IPS-18c (cell line): Measurements from ENCODE around the gene TMX1.

ENCODE experiments used
- H3K4me3 ChIP-seq: 2 replicates; pipeline ENCODE4 v1.7.0; 2013; ENCODE audit warnings: low read depth, mild to moderate bottlenecking, low read length, moderate library complexity; ENCODE audit not compliant: insufficient read depth
- H3K9me3 ChIP-seq: one replicate; pipeline ENCODE4 v1.6.1; 2013; ENCODE audit warnings: mild to moderate bottlenecking, low read length, moderate library complexity; ENCODE audit not compliant: control insufficient read depth, insufficient read depth

The TMX1 gene

DNA sequence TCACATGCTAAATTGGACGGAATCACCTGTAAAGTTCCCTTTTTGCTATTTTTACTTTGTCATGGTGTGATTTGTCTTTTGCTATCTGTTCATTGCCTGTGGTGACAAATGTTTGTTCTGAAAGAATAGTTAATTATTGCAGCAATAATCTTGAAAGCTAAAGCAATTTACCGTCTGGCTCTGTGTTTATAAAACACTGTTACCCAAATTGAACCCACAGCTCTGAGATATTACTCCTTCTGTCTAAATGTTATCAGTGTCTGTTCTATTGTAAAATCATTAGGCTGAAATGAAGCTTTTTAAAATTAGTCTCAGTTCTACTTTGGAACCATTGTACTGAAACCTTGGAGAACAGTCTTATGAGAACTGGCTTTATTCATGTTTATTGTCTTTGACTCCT, 42.5 kb downstream of the TMX1 start:
- H3K9me3 ChIP-seq: no peaks in the 10 kb centered on the region
- H3K4me3 ChIP-seq: no peak overlapping the region

DNA sequence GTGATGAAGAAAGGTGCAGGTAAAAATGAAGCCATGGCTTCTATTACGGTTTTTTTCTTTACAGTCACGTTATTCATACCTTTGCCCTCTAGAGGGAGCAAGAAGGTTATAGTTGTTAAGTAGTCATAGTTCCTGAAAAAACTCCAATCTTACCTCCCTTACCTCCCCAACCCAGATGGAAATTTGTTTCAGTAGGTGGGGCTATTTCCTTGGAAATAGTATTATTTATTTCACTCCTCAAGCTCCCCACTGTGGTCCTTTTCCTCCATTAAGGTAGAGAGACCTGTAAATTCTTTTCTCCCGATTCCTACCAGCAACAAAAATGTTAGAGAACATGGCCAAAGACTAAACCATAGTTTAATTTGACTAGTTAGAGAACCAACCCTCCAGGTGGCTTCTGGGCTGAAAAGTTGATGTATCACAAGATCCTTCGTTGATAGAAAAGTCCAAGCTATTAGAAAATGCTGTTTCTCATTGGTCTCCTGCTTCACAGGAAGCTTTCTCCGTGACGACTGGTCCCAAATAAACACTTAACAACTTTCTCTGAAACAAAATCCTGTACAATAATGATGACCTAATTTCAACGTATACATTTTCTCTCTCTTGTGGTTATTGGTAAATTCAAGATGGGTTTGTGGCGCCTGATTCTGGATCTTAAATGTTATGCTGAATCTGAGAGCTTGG, 43.5 kb downstream of the TMX1 start:
- no peaks in the 10 kb centered on the region for H3K9me3 ChIP-seq
- no peak overlapping the region for H3K4me3 ChIP-seq

DNA sequence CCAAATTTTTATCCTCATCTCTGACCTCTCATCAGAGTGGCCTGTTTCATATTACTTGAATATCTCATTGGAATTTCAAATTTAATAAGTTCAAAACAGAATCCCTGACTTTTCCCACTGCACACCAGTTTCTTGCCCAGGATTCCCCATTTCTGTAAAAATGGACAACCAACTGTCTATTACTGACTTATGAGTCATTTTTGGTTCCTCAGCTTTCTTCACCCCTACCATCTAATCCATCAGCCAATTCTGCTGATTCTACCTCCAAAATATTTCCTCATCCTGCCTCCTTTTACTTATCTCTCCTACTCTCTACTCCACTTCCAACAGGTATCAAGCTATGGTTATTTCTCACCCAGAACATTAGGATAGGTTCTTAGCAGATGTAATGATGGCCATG, 44.2 kb downstream of the TMX1 start:
- H3K9me3 ChIP-seq: no peaks in the 10 kb centered on the region

DNA sequence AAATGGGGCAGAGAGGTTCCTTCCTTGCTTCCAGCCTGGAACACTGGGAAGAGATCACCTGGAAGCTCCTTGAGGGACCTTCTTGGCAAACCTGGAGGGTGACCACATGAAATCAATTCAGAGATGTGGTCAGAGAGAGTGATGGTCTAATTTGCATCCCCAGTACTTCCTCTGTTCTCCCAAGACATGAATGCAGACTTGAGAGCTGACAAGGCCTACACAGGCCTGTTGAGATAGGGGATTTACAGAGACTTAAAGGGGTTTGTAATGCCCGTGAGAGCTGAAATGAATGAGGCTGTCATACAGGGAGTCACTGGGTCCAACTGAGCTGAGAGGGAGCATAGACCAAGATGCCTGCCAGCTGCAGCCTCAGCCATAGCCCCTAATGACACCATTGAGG, 45.1 kb downstream of the TMX1 start:
- no peak overlapping the region for H3K4me3 ChIP-seq

More for the DNA sequence above, 44.2 kb downstream of the TMX1 start:
- no peak overlapping the region for H3K4me3 ChIP-seq

DNA sequence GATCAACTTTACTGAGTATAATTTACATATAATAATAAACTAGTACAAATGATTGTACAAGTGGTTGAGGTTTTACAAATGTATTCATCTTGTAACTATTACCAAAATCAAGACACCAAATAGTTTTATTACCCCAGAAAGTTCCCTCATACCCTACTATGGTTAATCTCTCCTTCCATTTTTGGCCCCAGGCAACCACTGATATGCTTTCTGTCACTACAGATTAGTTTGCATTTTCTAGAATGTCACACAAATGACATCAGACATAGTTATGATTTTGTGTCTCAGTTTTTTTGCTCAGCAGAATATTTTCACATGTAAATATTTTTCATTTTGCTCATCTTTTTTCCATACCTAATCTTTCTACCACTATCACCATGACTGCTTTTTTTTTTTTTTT, 49.1 kb downstream of the TMX1 start:
- H3K4me3 ChIP-seq: no peak overlapping the region
- H3K9me3 ChIP-seq: no peaks in the 10 kb centered on the region

More for the DNA sequence above, 45.1 kb downstream of the TMX1 start:
- no peaks in the 10 kb centered on the region for H3K9me3 ChIP-seq

DNA sequence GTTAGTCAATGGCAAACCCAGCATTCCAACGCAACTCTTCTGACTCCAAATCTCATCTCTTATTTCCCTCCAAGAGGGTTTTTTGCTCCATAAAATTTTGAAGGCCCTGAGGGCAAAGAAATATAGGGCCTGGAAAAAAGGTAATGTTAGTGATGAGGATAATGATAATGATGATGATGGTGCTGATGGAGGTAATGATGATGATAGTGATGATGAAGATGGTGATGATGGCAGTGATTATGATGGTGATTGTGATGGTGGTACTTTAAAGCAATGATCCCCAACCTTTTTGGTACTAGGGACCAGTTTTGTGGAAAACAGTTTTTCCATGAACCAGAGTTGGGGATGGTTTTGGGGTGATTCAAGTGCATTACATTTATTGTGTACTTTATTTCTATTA, 50.1 kb downstream of the TMX1 start:
- Histone ChIP-seq H3K9me3 (no peaks in the 10 kb centered on the region), H3K4me3 (no peak overlapping the region)

DNA sequence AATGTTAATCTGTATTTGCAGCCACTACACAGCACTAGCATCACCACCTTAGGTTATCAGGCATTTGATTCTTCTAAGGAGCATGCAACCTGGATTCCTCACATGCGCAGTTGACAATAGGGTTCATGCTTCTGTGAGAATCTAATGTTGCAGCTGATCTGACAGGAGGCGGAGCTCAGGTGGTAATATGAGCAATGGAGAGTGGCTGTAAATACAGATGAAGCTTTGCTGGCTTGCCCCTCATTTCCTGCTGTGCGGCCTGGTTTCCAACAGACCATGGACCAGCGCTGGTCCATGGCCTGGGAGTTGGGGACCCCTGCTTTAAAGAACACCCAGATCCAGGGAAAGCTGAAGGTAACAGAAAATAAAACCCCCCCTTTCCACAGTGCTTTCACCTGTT, 51.0 kb downstream of the TMX1 start:
- Histone ChIP-seq H3K4me3 (no peak overlapping the region), H3K9me3 (no peaks in the 10 kb centered on the region)

DNA sequence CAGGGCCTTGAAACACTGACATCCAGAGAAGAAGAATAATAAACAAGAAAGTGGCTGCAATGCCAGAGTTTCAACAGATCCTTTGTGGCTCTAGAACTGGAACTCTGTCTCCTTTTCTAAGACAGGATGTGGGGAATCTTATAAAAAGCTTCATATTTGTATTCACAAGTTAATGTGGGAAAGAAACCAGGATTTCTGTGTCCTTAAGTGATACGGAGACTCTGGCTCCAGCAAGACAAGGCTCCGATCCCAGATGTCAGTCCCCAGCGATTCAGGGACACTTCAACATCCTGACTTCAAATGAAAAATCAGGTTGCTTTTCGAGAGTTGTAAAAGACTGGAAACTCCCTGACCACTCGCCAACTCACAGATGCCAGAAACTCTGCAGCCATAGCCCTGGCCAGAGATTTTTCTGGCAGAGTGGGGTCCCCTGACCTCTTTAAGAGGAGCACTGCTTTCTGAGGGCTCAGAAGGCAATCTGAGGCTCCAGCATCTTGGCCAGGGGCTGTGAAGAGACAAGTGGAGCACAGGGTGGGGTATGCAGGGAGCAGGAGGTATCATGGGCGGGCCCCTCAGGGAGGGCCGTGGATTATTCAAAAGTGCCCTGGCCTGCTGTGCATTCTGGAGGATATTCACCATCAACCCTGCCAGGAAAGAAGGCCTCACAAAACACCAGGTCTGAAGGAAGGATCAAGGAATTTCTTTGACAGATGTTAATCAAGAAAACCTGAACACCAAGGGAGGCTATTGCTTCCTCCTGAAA, 53.3 kb downstream of the TMX1 start:
- H3K4me3 ChIP-seq: no peak overlapping the region

DNA sequence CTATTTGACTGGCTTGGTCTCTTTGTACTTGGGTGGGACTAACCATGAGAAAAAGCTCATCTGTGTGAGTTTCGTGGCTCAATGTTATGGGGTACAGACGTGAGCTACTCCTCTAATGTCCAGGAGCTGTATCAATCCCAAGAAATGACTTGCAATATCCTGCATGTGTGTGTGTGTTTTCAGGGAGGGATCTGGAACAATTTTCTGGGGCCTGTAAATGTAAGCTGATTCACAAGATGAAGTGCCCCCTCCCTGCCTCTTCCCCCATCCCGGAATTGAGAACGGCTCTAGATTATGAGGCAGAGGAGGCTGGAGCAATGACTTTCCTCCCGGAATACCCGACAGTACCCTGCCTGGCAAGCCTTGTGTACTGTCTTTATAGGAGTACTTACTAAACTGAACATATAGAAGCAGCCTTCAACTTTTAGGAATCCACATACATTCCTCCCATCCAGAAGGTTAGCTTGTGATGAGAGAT, 53.9 kb downstream of the TMX1 start:
- Histone ChIP-seq H3K9me3 (no peaks in the 10 kb centered on the region), H3K4me3 (no peak overlapping the region)

More for the DNA sequence above, 53.3 kb downstream of the TMX1 start:
- no peaks in the 10 kb centered on the region for H3K9me3 ChIP-seq

DNA sequence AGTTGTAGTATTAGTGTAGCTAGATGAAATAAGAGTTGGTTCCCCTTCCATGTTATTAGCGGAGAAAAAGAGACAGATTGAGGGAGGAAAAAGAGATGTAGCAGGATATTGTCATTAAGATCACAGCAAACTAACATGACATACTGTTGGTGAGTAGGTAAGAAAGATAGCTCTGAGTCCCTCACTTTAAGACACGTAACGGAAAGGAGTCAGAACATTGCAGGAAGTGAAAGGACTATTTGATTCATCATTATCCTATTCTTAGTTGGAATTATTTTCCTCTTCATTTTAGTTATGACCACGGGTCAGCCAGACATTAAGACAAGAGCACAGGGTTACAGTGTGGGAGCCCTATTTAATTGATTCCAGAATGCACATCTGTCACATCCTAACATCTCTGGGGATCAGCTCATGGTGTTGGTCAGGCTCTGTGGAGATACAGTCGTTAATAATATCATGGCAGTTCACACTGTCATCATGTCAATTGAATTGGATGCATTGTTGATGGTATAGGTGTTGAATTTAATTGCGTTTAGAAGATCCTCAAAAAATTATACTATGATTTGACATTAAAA, 55.0 kb downstream of the TMX1 start:
- Histone ChIP-seq H3K9me3 (no peaks in the 10 kb centered on the region), H3K4me3 (no peak overlapping the region)

DNA sequence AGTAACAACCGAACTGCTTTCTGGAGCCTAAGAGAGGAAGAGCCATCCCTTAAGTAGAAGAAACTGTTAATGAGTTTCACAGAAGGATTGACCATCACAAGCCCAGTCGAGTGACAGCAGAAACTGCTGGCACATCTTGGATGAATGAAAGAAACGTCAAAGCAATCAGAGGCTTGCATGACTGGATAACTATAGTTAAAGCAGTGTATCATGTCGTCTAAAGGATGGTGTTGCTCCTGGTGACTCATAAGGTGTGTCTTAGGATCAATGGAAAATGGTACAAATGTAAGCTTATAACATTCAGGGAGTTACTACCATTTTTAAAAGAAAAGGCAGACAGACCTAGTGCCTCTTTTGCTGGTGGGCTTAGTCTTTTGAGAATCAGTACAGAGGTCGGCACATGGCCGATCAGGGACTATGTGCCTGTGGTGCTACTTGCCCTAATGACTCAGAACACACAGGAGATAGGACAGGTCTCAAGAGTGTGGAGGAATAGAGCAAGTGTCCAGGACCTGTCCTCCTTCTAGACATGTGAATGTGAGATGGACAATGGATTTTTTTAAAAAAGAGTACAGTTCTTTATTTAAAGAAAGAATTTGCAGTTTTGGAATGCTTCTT, 55.7 kb downstream of the TMX1 start:
- Histone ChIP-seq H3K9me3 (no peaks in the 10 kb centered on the region), H3K4me3 (no peak overlapping the region)

DNA sequence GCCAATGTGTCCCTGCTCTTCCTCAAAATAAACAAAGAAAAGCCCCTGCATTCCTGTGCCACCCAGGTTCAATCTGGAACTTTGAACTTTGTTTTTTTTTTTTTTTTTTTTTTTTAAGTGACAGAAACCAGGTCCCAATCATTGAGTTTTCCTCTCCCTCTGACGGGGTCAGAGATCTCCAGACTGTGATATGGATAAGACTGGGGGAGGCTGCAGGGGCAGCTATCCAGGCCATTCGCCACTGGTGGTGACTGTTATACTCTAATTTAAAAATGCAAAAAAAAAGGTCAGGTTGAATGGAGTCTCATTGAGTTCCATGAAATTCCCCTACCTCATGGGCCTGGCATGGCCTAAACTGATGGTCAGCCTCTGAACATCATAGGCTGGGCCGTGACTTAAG, 57.0 kb downstream of the TMX1 start:
- H3K9me3 ChIP-seq: no peaks in the 10 kb centered on the region
- H3K4me3 ChIP-seq: no peak overlapping the region

DNA sequence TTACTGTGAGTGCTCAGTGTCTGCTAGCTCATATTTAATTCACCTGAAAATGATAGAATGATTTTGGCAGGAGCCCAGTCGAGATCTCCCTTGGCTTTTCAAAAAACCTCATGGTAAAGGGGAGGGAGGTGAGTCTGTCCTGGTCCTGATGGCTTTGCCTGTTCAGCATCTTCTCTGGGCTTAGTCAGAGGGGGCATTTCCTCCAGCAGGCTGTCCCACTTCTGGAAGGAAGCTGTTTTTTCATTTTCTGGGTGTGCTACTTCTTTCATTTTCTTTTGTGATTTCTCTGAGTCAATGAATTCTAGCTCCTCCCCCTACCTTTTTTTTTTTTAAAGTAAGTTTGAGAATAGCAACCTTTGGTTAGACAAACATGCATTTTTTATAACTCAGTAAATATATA, 58.8 kb downstream of the TMX1 start:
- H3K9me3 ChIP-seq: no peaks in the 10 kb centered on the region
- no peak overlapping the region for H3K4me3 ChIP-seq

DNA sequence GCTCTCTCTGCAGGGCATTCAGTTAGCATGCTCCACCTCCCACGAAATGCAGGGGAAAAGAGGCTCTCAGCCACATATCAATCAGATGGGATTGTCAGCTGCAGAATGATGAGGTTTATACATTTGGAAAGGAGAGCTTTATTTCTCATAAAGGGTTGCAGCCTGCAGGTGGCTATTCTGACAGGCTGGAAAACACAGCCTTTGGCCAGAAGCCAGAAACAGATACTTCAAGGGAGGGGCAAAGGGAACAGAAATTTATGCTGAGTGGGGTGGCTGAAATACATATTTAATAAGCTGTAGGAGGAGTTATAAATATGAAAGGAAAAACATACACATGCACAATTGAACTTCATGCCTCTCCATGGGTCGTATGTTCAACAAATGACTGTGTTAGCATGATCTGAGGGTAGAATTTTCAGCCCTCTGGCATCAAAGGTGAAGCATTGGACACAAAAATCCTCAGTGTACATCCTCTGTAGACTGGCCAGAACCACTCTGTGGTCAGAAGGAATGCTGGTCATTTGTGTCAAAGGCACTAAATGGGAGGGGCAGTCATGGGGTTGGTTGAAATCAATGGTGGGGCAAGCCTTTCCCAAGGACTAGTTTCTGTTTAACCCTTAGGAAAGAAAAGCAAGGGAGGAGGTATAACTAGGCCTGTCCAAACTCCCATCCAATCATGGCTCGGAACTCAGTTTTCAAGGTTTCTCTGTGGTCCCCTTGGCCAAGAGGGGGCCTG, 62.4 kb downstream of the TMX1 start:
- no peak overlapping the region for H3K4me3 ChIP-seq

DNA sequence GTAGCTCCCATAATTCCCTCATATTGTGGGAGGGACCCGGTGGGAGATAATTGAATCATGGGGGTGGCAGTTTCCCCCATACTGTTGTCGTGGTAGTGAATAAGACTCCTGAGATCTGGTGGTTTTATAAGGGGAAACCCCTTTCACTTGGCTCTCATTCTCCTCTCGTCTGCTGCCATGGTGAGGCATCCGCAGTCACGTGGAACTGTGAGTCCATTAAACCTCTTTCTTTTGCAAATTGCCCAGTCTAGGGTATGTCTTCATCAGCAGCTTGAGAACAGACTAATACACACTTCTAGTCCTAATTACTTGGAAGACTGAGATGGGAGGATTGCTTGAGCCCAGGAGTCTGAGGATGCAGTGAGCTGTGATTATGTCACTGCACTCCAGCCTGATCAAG, 64.4 kb downstream of the TMX1 start:
- Histone ChIP-seq H3K4me3 (no peak overlapping the region), H3K9me3 (no peaks in the 10 kb centered on the region)

More for the DNA sequence above, 62.4 kb downstream of the TMX1 start:
- no peaks in the 10 kb centered on the region for H3K9me3 ChIP-seq

DNA sequence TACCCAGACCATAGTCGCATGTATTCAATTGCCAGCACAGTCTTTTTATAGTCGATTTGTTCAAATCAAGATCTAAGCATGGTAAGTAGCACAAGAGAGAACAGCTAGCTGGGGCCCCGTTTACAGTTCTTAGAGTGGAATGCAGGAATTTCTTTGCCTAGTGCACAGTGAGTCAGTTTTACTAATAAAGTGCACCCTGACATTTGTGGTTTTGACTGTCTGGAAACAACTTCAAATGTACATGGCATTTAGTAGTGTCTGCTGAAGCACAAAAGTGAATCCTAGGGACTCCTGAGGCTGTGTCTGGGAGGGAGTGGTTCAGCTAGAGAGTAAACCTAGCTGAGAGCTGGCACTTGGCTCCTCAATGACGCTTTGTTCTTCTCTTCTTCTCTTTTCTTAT, 64.9 kb downstream of the TMX1 start:
- H3K4me3 ChIP-seq: no peak overlapping the region
- no peaks in the 10 kb centered on the region for H3K9me3 ChIP-seq

DNA sequence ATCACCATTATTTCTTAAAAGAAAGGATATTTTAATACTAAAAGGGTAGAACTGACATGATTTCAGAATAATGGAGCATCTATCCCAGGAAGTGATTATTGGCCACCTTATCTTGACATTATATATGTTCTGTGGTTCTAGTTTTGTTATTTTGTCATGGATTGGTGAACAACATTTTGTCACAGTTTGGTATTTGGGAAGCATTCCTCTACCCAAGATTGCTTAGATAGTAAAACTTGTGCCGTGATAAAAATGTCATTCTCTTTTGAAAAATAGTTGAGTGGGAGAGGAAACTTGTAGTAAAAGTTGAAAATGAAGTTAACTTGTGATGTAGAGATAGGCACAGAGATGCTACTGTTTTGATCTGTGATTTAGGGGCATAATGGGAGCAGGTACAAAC, 65.7 kb downstream of the TMX1 start:
- Histone ChIP-seq H3K9me3 (no peaks in the 10 kb centered on the region), H3K4me3 (no peak overlapping the region)
